Measurements from ENCODE around the gene PPP2R2C.

Gene PPP2R2C

DNA sequence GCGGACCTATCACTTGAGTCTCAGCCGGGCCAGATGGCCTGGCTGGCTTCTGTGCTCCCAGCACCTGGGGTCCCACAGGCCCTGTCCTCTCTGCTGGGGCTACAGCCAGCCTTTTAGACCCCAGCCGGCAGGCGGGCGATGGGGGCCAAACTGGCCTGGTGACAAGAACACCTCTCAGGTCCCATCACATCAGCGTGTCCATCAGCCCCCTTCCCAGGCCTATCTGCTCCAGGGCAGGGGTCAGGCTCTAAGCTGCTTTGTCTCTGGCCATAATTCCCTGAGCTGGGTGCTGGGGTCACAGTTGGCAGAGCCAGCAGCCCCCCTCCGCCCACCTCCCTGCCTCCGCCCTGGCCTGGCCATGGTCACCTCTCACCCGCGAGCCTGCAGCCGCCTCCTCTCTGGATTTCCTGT is 77.7 kb downstream of the PPP2R2C start:
- no peak for DNase-seq

DNA sequence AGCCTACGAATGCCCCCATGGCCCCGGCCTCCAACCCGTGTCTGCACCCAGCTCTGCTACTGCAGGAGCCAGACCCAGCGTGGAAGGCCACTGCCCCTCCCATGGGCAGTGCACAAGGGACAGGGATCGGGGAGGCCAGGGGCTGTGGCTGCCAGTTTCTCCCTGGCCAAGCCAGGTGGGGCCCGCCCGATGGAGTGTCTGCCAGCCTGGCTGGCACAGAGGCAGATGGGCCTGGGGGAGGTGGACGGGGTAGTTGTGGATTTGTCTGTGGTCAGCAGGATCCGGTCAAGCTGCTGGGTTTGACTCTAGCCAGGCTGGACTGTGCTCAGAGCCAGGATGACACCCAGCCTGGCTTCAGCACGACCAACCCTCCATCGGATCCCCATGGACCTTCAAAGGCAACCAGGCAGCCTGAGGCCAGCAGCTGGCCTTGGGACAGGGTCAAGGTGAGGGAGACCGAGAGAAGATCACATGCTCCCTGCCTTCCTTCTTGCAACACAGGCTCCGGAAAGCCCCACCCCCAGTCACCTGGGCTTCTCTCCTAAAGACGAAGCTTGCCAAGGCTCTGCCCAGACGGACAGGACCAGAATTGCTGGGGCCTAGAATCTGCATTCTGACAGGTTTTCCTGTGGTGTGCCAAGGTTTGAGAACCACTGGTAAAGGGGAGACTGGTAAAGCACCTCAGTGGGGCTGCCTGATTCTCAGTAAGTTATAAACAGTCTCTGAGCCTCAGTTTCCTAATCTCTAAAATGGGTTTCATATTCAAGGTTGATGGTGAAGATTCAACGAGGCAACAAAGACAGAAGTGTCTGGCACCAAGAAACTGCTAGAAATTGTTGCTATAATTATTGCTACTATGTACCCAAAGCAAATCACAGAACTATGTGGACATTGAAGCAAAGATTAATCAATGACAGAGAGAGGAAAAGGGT is 78.6 kb downstream of the PPP2R2C start:
- no peak for DNase-seq

DNA sequence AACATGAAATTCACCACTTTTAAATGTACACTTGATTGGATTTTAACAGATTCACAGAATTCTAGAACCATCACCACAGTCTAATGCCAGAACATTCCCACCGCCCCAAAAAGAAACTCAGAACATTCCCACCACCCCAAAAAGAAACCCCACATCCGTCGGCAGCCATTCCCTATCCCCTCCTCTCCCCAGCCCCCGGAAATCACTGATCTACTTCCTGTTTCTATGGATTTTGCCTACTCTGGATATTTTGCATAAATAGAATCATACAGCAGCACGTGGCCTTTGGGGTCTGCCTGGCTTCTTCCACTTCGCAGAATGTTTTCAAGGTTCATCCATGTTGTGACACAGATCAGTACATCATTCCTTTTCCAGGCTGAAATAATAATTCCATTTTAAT is 79.3 kb downstream of the PPP2R2C start:
- no peak for DNase-seq

DNA sequence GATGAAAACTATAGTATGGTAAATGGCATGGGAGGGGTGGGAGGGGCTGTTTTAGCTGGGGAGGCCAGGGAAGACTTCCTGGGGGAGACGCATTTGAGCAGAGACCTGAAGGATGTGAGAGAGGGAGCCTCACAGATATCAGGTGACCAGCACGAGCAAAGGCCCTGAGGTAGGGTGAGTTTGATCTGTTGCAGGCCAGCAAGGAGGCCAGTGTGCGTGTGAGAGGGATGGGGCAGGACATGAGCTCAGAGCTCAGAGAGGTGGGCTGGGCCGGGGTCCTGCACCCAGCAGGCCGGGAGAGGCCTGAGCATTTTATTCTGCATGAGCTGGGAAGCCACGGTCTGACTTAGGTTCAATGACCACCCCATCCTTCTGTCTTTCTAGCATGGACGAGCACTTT is 80.0 kb downstream of the PPP2R2C start:
- no peak for DNase-seq

DNA sequence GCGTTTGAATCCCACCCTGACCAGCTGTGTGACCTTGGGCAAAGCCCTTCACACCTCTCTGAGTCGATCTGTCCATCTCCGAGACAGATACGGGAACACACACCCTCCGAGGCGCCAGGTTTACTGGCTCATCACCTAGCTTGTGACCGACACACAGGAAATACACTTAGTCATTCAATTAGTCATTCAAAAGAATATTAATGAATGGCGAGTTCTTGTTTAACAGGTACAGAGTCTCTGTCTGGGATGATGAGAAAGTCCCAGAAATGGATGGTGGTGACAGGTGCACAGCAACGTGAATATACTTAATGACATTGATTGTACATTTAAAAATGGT is 80.6 kb downstream of the PPP2R2C start:
- no peak for DNase-seq

DNA sequence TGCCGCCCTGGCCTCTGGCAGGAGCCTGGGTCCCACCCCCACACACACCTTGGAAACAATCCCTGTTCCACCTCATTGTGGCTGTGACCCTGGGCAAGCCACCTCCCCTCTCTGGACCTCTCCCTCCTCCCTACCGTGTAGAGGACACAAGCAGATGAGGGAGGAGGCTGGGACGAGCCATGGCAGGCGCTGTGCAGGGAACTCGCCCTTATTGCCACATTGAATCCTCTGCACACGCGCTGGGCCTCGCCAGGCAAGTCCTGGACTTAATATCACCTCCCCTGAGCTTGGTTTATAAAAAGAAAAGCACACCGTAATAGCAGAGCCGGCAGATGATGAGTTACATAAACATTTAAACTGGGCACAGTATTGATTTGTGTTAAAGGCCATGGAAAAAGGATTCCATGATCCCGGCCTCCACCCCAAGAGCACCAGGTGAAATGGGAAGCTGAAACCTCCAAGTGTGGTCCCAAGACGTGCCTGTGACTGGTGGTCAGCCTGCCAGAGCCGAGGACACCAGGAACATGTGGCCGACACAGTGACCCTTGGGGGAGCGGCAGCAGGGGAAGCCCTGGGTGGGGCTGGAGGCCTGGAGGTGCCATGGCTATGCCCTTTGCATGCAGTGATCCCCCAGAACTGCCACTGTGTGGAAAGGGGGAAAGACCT is 81.1 kb downstream of the PPP2R2C start:
- DNase-seq: no peak

DNA sequence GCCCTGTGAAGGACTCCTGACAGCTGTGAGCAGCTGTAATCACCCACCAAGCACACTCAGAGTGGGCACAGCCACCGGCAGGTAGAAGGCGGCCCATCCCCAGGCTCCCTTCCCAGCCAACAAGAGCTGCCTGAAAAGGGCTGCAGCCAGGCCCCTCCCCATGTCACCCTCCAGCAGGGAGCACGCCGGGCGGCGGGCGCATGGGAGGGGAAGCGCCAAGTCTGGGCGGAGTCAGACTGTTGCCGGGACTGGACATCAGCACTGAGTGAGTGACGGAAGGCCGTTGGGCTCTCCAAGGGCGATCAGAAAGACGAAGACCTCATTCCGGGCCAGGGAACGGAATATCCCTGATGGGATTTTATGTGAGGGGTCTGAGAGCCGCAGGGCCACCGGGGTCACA is 82.1 kb downstream of the PPP2R2C start:
- no peak for DNase-seq

DNA sequence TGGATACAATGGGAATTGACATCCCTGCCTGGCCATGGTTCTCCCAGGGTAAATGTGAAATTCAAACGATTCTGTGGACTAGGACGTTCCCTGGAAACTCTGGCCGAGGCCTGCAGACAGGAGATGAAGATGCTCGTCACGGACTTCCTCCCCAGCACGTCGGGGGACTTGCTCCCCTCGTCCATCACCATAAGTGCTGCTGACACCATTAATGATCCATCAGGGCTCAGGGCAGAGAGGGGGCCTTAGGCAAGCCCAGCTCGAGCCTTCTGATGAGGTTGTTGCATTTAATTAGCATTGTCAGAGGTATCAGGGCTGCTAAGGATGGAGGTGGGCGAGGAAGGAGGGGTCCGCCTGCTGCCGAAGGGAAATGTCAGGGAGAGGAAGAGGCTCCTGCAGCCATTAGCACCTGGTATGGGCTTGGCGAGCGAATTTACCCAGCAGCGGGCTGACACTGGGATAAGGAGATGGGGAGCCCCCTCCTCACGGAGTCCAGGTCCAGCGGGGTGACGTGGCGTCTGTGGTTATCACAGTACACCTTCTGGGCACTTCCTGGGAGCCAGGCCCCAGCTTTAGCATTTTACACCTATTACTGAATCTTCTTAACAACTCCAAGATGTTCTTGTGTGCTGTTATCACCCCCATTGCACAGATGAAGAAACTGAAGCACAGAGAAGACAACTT is 83.1 kb downstream of the PPP2R2C start:
- no peak for DNase-seq

DNA sequence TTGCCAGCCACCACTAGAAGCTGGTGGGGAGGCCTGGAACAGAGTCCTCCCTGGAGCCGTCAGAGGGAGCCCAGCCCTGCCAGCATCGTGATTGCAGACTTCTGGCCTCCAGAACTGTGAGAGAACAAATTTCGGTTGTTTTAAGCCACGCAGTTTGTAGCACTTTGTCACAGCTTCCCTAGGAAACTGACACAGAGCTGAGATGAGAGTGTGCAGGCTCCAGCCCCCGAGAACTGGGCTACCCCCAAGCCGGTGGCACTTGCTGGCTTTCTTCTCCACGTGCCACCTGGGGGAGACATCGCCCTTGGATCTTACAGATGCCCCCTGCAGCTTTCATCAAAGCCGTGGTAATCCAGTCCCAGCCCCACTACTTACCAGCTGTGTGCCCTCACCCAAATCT is 83.7 kb downstream of the PPP2R2C start:
- no peak for DNase-seq

DNA sequence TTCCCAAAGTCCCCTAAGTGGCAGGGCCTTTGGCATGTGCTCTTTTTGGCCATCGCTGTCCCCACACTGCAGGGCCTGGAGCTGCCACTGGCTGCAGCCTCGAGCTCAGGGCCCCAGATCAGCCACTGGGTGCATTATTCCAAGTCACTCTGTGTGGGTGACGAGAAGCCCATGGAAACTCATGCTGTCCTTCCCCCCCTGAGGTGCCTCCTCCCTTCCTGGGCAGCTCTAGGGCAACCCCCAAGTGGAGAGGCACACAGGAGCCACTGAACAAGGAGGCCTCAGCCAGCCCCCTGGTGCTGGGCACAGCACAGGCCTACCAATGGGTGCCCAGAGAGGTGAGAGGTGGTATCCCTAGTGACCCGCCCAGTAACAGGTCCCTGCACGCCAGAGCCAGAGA is 84.5 kb downstream of the PPP2R2C start:
- DNase-seq: no peak

DNA sequence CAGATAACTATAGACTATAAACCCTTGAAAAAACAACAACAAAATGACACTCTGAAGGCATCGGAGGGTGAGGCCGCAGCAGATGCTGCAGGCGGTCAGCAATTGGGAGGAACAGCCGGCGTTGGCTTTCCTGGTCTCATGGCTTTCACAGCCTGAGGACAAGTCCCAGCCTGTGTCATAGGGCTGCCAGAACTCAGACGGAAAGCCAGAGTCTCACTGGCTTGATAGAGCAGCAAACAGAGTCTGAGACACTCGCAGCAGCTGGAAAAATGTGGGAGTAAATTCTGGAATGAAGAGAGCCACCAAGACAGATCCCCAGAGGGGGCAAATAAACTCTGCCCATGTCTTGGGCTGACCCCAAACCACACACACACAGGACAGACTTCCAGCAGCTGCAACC is 86.3 kb downstream of the PPP2R2C start:
- DNase-seq: no peak

DNA sequence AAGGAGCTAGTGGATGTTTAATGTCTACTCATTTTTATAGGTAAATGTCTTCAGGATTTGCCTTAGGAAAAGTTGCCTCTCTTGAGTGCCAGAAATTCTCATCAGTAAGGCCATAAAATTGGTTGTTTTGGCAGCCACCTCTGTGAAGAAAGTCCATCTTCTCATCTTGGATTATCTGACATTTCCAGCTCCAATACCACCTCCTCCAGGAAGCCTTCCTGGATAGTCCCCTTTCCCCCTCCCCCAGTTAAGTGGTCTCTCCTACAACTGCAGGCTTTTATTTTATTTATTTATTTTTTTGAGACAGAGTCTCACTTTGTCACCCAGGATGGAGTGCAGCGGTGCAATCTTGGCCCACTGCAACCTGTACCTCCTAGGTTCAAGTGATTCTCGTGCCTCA is 87.1 kb downstream of the PPP2R2C start:
- no peak for DNase-seq

DNA sequence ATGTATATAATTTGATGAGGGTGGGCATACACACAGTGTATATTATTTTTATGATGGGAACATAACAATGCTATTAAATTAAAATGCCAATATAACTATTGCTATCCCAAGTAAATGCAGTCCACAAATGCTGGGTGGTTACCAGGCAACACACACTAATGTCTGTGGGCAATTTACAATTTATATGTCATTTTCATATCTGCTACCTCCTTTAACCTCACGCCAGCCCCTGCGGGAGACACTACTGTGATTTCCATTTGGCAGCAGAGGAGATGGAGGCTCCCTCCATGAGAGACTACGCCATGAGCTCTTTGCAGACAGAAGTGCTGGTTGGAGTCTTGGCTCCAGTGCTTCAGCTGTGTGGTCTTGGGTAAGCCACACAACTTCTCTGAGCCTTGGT is 87.9 kb downstream of the PPP2R2C start:
- DNase-seq: no peak

DNA sequence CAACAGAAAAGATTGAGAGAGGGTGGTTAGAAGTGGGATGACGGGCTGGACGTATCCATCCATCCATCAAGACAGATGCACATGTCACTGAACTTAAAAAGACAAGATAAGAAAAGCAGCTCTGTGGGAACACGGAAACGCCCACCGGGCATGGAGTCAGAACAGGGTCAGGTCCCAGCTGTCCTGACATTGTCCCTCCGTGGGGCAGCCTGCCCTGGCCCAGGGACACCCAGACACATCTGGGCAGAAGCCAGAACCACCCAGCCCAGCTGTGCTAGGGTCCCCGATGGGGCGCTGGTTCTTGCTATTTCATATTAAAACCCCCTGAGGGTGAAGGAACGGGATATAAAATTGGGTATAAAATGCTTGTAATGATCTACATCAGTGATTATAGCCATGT is 88.5 kb downstream of the PPP2R2C start:
- no peak for DNase-seq

DNA sequence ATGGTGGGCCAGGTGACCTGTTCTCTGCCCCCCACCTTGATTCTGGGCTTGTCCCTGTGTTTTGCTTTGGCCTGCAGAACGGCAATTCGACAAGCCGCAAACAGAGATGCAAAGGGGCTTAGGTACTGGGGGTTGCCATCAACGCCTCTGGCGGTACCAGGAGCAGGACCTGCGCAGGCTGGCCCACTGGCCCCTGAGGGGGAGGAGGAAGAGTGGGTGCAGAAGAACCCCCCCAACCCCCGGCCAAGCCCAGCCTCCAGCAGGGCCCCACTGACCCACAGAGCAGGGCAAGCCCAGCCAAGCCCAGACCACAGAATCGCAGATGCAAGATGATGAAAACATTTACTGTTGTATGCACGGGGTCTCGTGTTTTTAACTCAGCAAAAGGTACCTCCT is 89.4 kb downstream of the PPP2R2C start:
- DNase-seq: no peak

DNA sequence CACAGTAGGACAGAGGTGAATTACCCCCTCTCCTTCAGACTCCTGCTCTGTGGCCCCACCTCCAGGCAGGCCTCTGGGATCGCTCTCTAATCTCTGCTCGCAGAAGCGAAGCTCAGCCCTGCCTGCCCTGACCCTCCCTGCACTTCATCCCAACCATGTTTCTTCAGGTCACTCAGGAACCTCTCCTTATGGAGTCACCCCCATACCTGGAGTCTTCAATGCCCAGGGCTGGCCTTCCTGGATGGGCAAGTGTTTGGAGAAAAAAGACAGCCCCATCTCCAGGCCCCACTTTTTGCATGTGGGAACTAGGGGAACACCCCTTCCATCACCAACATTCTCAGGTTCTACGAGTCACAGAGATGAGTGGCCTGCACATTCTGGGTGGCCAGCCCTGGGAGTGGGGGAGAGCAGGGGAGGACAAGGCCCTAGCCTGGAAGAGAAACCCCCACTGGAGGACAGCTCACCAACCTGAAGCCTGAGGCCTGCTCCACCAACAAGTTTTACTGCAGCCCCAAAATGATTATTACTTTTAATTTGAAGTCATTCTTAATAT is 90.8 kb downstream of the PPP2R2C start:
- DNase-seq: no peak

DNA sequence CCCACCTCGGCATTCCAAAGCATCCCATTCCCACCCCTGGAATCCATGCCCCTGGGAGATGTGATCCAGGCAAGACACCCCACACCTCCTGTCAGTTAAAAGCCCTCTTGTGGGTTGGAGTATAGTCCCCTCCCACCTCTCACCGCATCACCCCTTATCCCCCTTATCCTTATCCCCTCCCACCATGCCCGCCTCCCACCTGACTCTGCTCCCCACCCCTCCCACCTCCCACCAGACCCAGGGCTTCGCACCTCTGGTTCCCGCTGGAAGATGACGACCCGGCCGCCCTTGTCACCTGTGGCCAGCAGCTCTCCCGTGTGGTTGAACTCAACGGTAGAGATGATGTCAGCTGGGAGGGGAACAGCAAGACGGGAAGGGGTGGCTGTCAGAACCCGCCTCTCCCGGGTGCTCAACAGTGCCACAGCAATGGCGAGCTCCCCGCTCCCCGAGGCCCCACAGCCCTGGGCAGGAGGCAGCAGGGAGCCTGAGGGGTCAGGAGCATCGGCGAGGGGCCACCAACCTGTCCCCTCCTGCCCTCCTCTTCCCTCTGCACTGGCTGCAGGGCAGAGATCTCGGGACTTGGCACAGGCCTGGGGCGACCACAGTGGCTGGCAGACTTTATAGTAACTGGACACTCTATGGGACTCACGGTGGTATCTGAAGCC is 91.5 kb downstream of the PPP2R2C start:
- no peak for DNase-seq

DNA sequence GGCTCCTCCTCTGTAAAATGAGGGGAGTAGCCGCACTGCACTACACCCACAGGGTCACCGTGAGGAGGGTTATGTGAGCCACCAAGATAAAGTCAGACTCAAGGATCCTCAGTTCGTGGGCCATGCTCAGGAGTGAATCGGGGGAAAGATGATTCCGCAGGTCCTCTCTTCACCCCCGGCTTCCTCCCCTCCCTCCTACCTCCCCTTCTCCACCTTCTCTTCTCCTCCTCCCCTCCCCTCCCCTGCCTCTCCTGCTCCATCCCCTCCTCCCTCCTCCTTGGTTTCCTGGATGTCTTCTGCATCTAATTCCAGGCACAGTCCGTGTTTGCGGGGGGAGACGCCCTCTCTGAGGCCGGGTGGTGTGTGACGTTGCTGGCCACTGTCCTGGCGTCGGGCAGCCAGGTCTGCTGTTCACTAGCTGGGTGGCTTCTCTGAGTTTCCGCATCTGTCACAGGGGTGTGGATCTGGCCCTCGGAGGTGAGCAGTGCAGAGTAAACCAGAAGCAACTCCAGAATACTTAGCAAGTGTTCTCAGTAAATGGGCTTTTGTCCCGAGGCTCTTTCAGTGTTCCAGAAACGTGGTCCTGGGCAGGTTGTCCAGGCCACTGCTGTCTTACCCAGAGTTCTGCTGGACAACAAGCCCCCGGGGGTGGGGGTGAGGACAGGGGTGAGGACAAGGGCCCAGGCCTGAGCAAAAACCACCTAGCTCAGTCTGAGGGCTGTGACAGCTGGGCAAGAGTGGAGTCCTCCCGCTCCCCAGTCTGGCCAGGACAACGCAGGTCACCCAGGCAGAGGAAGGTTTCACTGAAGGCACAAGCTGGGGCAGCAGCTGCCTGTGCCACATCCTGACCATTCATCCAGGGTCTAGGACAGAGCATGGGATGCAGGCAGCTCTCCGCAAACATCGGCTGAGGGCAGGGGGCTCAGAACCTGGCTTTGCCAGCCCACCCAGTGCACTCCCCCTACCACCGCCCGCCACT is 92.4 kb downstream of the PPP2R2C start:
- no peak for DNase-seq

DNA sequence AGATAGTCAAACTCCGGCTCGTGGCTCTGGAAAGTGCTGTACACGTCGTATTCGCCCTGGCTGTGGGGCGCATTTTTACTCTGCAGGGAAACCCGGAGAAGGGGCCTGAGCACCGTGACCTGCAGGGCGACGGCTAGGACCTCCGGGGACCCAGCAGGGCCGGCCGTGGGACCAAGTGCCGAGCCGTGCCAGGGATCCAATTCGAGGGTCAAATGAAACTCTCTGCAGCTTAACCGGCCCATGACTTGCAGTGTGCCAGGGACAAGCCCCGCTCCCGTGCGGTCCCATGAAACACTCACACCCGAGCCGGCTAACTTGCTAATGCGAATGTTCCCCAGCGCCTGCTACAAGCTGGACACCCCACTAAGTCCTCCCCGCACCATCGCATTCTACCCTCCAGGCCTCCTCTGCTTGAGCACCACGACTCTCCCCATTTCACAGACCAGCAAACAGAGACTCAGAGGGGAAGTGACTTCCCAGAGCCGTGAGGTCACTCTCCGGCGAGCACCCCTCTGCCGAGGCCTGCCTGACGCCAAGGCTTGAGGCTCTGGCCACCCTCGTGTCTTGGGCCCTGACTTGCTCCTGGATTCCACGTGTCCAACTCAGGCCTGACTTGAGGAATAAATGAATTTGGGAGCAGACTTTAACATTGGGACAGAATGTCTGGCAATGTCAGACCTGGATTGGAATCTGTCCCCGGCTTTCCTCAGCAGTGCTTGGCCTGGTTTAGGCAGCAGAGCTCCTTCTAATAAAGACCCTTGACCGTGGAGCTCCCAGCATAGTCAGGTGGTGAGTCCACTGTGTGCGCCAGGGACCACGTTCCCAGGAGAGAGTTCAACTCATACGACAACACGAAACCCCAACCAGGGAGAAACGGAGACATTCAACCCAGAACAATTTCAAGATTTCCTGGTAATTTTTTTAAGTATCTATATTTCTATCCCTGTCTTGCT is 93.6 kb downstream of the PPP2R2C start:
- DNase-seq: no peak

DNA sequence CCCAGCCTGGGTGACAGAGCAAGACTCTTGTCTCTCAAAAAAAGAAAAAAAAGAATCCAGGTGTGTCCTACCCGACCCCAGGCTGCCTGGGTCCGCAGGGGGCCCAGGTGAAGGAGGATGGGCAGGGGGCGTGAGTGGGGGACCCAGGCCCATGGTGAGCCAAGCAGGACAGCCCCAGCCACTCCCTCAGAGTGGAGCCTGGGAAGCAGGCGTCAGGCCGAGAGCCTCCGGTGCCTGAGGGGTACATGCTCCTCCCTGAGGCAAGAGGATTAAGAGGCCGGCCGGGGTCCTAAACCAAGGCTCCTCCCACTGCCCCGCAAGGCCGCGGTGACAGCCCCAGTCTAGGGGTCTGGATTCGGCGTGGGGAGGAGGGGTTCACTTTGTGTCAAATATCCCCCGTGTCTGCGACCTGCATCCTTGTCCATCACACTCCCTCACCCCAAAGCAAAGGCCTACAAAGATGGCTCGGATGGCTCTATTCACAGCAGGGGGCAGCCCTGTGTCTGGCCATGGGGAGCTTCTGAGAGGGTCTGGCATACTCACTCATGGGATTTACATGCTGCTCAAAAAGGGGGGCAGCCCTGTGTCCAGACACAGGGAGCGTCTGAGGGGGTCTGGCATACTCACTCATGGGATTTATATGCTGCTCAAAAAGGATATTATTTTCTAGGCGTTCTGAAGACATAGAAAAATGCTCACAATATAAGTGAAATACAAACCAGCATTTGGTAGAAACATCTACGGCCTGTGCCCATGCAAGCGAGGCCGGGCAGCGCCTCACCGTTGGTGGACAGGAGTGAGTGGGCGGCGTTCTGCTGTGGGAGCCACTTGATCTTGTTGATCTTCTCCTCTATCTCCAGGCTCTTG is 94.6 kb downstream of the PPP2R2C start:
- no peak for DNase-seq
